IPS-18c (cell line): ENCODE data around the gene RALB.
"Not testable (repeated sequence)": the region's sequence is repeated elsewhere in the genome, so short reads cannot be mapped to it uniquely, and the experiment has no call there.

Experiments
- H3K4me3 ChIP-seq: 2 replicates; pipeline ENCODE4 v1.7.0; 2013; ENCODE audit warnings: low read depth, mild to moderate bottlenecking, low read length, moderate library complexity; ENCODE audit not compliant: insufficient read depth
- H3K9me3 ChIP-seq: one replicate; pipeline ENCODE4 v1.6.1; 2013; ENCODE audit warnings: mild to moderate bottlenecking, low read length, moderate library complexity; ENCODE audit not compliant: control insufficient read depth, insufficient read depth

The RALB gene

GRCh38 chr2:120222186-120223033, 30.2 kb upstream of the RALB start:
- Histone ChIP-seq H3K4me3 (peak overlapping the region; percentile 66; the same call in 1 of the 2 replicates), H3K9me3 (peaks cover 4% of the 10 kb centered on the region)

- Histone ChIP-seq H3K9me3 (peaks cover 4% of the 10 kb centered on the region), H3K4me3 (peak within 1 kb of the TSS; percentile 66)
Measured at GRCh38 chr2:120223034-120223912, 29.4 kb upstream of the RALB start, which contains the start of gene TMEM185B. Gene TMEM185B, minus strand, starts transcription at chr2:120223400. Its CDS starts 424 bp downstream, at chr2:120222976.

DNA sequence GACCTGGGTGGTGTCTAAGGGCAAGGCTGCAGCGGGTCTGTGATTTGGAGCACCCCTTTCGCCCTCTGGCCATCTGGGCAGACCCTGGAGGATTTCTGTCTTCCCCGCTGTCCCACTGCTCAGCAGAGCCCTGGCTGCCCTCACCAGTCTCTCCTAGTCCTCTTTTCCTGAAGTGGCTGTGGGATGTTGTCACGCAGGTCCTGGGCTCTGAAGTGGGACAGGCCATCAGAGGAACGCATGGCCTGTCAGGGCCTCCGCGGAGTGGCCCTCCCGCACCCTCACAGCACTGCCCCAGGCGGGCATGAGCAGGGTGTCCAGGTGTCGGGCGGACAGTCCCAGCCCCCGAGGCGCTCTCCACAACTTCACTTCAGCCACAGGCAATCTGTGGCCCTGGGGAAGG, 28.4 kb upstream of the RALB start:
- Histone ChIP-seq H3K9me3 (peaks cover 4% of the 10 kb centered on the region), H3K4me3 (no peak overlapping the region)

- H3K9me3 ChIP-seq: peaks cover 4% of the 10 kb centered on the region
- H3K4me3 ChIP-seq: no peak overlapping the region
Measured at GRCh38 chr2:120224735-120225548, 27.7 kb upstream of the RALB start.

- no peak overlapping the region for H3K4me3 ChIP-seq
- peaks cover 4% of the 10 kb centered on the region for H3K9me3 ChIP-seq
Measured at GRCh38 chr2:120225549-120226065, 27.0 kb upstream of the RALB start.

DNA sequence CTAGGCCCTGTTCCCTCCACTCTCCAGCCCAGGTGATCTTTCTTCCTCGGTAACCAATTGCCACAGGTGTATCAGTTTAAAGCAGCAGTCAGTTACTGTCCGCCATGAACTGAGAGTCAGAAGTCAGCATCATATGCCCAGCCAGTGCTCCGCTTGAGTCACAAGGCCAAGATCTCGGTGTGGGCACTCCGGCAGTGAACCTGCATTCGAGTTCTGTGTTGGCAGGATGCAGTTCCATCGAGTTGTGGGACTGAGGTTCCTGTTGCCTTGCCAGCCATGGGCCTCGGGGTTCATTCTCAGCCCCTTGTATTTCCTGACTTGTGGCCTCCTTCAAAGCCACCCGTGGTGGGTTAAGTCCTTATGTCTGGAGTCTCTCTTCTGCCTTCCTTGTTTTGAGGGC, 26.3 kb upstream of the RALB start:
- Histone ChIP-seq H3K4me3 (no peak overlapping the region), H3K9me3 (peaks cover 4% of the 10 kb centered on the region)

GRCh38 chr2:120227111-120227991, 25.3 kb upstream of the RALB start:
- peaks cover 4% of the 10 kb centered on the region for H3K9me3 ChIP-seq
- no peak overlapping the region for H3K4me3 ChIP-seq

DNA sequence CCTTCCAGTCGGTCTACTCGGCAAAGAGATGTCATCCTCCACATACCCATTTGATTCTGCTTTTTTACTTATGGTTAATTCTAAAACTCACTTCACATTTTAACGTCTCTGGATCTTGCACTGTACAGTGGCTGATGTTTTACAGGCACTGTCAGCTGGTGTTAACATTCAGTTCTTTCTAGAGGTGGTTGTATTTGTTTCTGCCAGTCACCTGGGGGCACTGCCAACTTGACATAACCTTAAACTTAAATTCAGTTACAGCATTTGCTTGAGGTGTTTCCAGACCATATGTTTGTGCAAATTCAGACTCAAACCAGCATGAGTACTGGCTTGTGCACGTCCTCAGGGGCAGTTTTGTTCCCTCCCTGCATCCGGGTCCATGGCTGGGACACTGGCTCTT, 24.1 kb upstream of the RALB start:
- no peak overlapping the region for H3K4me3 ChIP-seq
- no peaks in the 10 kb centered on the region for H3K9me3 ChIP-seq

DNA sequence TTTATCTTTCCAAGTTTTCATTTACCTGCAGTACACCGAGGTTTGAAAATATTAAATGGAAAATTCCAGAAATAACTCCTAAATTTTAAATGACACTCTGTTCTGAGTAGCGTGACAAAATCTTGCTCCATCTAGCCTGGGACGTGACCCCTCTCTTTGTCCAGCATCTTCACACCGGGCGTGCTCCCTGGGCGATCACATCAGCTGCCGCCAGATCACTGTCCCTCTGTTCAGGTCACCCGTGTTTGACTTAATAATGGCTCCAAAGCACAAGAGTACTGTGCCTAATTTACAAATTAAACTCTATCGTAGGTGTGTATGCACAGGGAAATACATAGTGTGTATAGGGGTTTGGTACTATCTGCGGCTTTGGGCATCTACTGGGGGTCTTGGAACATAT, 23.3 kb upstream of the RALB start:
- Histone ChIP-seq H3K9me3 (no peaks in the 10 kb centered on the region), H3K4me3 (no peak overlapping the region)

GRCh38 chr2:120230515-120231471, 21.9 kb upstream of the RALB start:
- H3K9me3 ChIP-seq: no peaks in the 10 kb centered on the region
- H3K4me3 ChIP-seq: no peak overlapping the region

- Histone ChIP-seq H3K9me3 (no peaks in the 10 kb centered on the region), H3K4me3 (no peak overlapping the region)
Measured at GRCh38 chr2:120231564-120231973, 21.1 kb upstream of the RALB start.

DNA sequence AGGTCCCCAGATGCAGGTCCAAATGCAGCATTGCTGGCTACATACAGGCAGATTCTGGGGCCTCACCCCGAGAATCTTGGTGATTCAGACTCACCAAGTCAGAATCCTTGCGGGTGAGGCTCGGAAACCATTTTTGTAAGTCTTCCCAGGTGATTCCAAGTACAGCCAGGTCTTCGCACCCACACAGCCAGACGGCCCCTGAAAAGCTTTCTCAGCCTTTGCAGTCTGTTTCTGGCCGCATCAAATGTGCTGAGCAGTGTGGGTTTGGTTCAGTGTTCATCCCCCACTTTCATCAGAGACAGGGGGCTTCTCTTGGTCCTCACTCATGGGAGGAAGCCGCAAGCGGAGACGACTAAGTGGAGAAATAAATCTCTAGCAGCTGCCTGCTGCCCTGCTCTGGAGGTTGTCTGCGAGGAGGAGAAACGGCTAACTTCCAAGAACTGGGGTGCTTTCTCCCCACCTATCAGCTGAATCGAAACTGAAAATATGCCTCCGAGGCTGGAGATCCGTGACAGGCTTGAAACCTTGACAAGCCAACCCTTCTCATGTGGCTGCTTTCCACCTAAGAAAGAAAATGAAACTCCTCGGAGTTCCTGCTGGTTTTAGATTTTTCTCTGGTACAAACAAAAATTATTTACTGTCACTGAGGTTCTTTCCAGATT, 20.5 kb upstream of the RALB start:
- Histone ChIP-seq H3K4me3 (no peak overlapping the region), H3K9me3 (no peaks in the 10 kb centered on the region)

- Histone ChIP-seq H3K4me3 (no peak overlapping the region), H3K9me3 (no peaks in the 10 kb centered on the region)
Measured at GRCh38 chr2:120233292-120233691, 19.4 kb upstream of the RALB start.

- not testable (repeated sequence) for H3K4me3 ChIP-seq, H3K9me3 ChIP-seq
Measured at GRCh38 chr2:120235158-120235557, 17.5 kb upstream of the RALB start.

- no peak overlapping the region for H3K4me3 ChIP-seq
Measured at GRCh38 chr2:120235681-120236080, 17.0 kb upstream of the RALB start.

More at GRCh38 chr2:120235681-120236080, 17.0 kb upstream of the RALB start:
- no peaks in the 10 kb centered on the region for H3K9me3 ChIP-seq
